Activated CD4-positive, CD25-positive, alpha-beta regulatory T cell treated with anti-CD3 and anti-CD28 coated beads, Interleukin-2, amount 50 U/mL, for 16 hours (primary cell): ENCODE results near the gene MTCH1.

Source experiments
- DNase-seq: peaks from one replicate; pipeline ENCODE4 v3.0.0-alpha.2; 2020; ENCODE audit warnings: low read depth, low spot score

MTCH1 gene

GRCh38 chr6:37017606-37018197 is 31.7 kb upstream of the MTCH1 start:
- DNase-seq: no peak

- no peak for DNase-seq
These were observed 31.0 kb upstream of the MTCH1 start for GRCh38 chr6:37016995-37017394.

GRCh38 chr6:37015532-37015931 is 29.5 kb upstream of the MTCH1 start:
- DNase-seq: no peak

- no peak for DNase-seq
These were observed 28.7 kb upstream of the MTCH1 start for GRCh38 chr6:37014667-37015066.

- no peak for DNase-seq
These were observed 27.8 kb upstream of the MTCH1 start for GRCh38 chr6:37013516-37014491.

GRCh38 chr6:37011656-37012378 is 25.8 kb upstream of the MTCH1 start:
- DNase-seq: no peak

- no peak for DNase-seq
These were observed 24.5 kb upstream of the MTCH1 start for GRCh38 chr6:37010402-37010892.

GRCh38 chr6:37008484-37009465 is 22.8 kb upstream of the MTCH1 start:
- DNase-seq: no peak

- no peak for DNase-seq
These were observed 21.5 kb upstream of the MTCH1 start for GRCh38 chr6:37007340-37008043.

- DNase-seq: no peak
These were observed 20.9 kb upstream of the MTCH1 start for GRCh38 chr6:37006793-37007339.

- no peak for DNase-seq
These were observed 20.0 kb upstream of the MTCH1 start for GRCh38 chr6:37005827-37006567.

- DNase-seq: no peak
These were observed 19.2 kb upstream of the MTCH1 start, which contains the start of gene FGD2 for GRCh38 chr6:37005061-37005810. FGD2 (plus strand) TSS chr6:37005655; CDS start chr6:37005818, 163 bp downstream.

- DNase-seq: no peak
These were observed 18.3 kb upstream of the MTCH1 start for GRCh38 chr6:37004044-37004980.

GRCh38 chr6:36999751-37000125 is 13.7 kb upstream of the MTCH1 start:
- DNase-seq: no peak

GRCh38 chr6:36999061-36999750 is 13.2 kb upstream of the MTCH1 start:
- DNase-seq: no peak

GRCh38 chr6:36998723-36999038 is 12.7 kb upstream of the MTCH1 start:
- DNase-seq: no peak
